CD4-positive, alpha-beta memory T cell (primary cell): ENCODE results near the gene DIS3L2. TPM values are rescaled to one million over a fixed set of nuclear protein-coding genes. Genes with fewer than 3 reads are reported as not detected.
A peak's percentile ranks its signal among the peaks of the same experiment; 100 is the strongest.

Experiments
- CTCF ChIA-PET: fragments of 350-600 bp; sonication (Branson Sonifier 250); formaldehyde crosslinking; loops from one replicate; lab custom pipeline; 2021; ENCODE audit warnings: inconsistent platforms; ENCODE audit not compliant: partially characterized antibody; lab: Charles Lee
- POLR2A ChIA-PET: fragments of 350-600 bp; sonication (Branson Sonifier 250); formaldehyde crosslinking; loops from one replicate; lab custom pipeline; 2021; ENCODE audit not compliant: partially characterized antibody; lab: Charles Lee
- DNase-seq, 5 donors: peaks; one replicate each; pipeline versions ENCODE4 v3.0.0 to v3.0.0-alpha.2; 2020 to 2022; ENCODE audit warnings: mixed read lengths in 1 of 5
- H3K27ac ChIP-seq: one replicate; pipeline ENCODE4 v1.7.0; 2013; ENCODE audit warnings: low read depth, low read length
- H3K27me3 ChIP-seq: 2 replicates; pipeline ENCODE4 v1.7.0; 2013; ENCODE audit warnings: mild to moderate bottlenecking, low read length, moderate library complexity; ENCODE audit not compliant: insufficient read depth
- H3K36me3 ChIP-seq: 2 replicates; pipeline ENCODE4 v1.7.0; 2013; ENCODE audit warnings: mild to moderate bottlenecking, low read length, moderate library complexity; ENCODE audit not compliant: insufficient read depth
- H3K4me1 ChIP-seq: 2 replicates; pipeline ENCODE4 v1.7.0; 2013; ENCODE audit warnings: mild to moderate bottlenecking, low read length, moderate library complexity; ENCODE audit not compliant: insufficient read depth
- H3K4me3 ChIP-seq, 2 donors: one replicate each; pipeline ENCODE4 v1.7.0; 2013; ENCODE audit warnings: low read length in 2 of 2, mild to moderate bottlenecking in 1 of 2
- H3K9me3 ChIP-seq, 2 donors: one replicate each; pipeline ENCODE4 v1.7.0; 2013; ENCODE audit warnings: low read length in 2 of 2, control low read depth in 1 of 2; ENCODE audit not compliant: control insufficient read depth in 1 of 2
- H3K27ac Mint-ChIP-seq, 7 donors: one replicate each; pipeline ENCODE4 v1.8.0; 2020 to 2021; ENCODE audit warnings: mixed read lengths in 7 of 7, mild to moderate bottlenecking in 6 of 7, inconsistent platforms in 3 of 7, moderate library complexity in 3 of 7
- H3K27me3 Mint-ChIP-seq, 2 donors: one replicate each; pipeline ENCODE4 v1.8.0; 2020 to 2021; ENCODE audit warnings: mixed read lengths in 2 of 2
- H3K36me3 Mint-ChIP-seq, 2 donors: one replicate each; pipeline ENCODE4 v1.8.0; 2020 to 2021; ENCODE audit warnings: mixed read lengths in 2 of 2, inconsistent platforms in 1 of 2, mild to moderate bottlenecking in 1 of 2
- H3K4me1 Mint-ChIP-seq, 4 donors: one replicate each; pipeline ENCODE4 v1.8.0; 2020 to 2021; ENCODE audit warnings: mixed read lengths in 4 of 4, mild to moderate bottlenecking in 1 of 4
- H3K4me3 Mint-ChIP-seq, 8 donors: one replicate each; pipeline ENCODE4 v1.8.0; 2020 to 2021; ENCODE audit warnings: mixed read lengths in 8 of 8, mild to moderate bottlenecking in 7 of 8, moderate library complexity in 6 of 8, inconsistent platforms in 3 of 8
- H3K9me3 Mint-ChIP-seq, 8 donors: one replicate each; pipeline ENCODE4 v1.8.0; 2020 to 2021; ENCODE audit warnings: mixed read lengths in 8 of 8, mild to moderate bottlenecking in 5 of 8, inconsistent platforms in 3 of 8, moderate library complexity in 1 of 8
- intact Hi-C: fragments of 100-400 bp; cut with micrococcal nuclease; formaldehyde crosslinking; loops from one replicate; pipeline ENCODE4 v1.15.1; 2023
- polyA plus RNA-seq, 2 donors: library from polyadenylated mRNA; unstranded; fragments of 300-500 nt; fragmentation: Illumina TruSeq; gene quantifications; one replicate each; pipeline ENCODE4 v1.2.3, GENCODE V29; 2021
- total RNA-seq, 2 experiments: library from RNA; stranded (reverse); gene quantifications; one replicate each; pipeline ENCODE4 v1.2.3, GENCODE V29; 2021

The DIS3L2 gene
- total and polyA plus RNA-seq, 4 experiments from 2014 or later, result 16.0 to 59.7 (median 39.3) TPM

- Mint-ChIP-seq H3K27ac (no peak overlapping the region), H3K27me3 (no peaks in the 10 kb centered on the region), H3K4me1 (peaks cover 5 to 21% (median 12%) of the 10 kb centered on the region in 4 donors), H3K9me3 (no peaks in the 10 kb centered on the region), H3K4me3 (no peak overlapping the region), H3K36me3 (peaks cover 26% of the 10 kb centered on the region in 2 donors)
- DNase-seq, result no peak
- intact Hi-C loops, result no loop called here
- ChIA-PET CTCF (interaction anchor here (1.0 kb wide), 1 partner anchor 18 kb away, joined by 3 read pairs; no protein-coding TSS in a partner anchor), POLR2A (no interaction called here)
- no peak overlapping the region for H3K4me3 ChIP-seq
- H3K27me3 ChIP-seq, result no peaks in the 10 kb centered on the region
- no peaks in the 10 kb centered on the region for H3K9me3 ChIP-seq
- H3K27ac ChIP-seq, result no peak overlapping the region
- H3K36me3 ChIP-seq, result no peaks in the 10 kb centered on the region
- H3K4me1 ChIP-seq, result peaks cover 4% of the 10 kb centered on the region
Measured at GRCh38 chr2:232295971-232296370, 334.5 kb downstream of the DIS3L2 start.

- POLR2A ChIA-PET, result interaction anchor here (0.9 kb wide), 1 partner anchor 18 kb away, joined by 3 read pairs; no protein-coding TSS in a partner anchor
- H3K4me1 Mint-ChIP-seq, result peaks cover 5 to 20% (median 12%) of the 10 kb centered on the region in 4 donors
- intact Hi-C loops, result no loop called here
Measured at GRCh38 chr2:232296776-232297525, 335.4 kb downstream of the DIS3L2 start.

DNA sequence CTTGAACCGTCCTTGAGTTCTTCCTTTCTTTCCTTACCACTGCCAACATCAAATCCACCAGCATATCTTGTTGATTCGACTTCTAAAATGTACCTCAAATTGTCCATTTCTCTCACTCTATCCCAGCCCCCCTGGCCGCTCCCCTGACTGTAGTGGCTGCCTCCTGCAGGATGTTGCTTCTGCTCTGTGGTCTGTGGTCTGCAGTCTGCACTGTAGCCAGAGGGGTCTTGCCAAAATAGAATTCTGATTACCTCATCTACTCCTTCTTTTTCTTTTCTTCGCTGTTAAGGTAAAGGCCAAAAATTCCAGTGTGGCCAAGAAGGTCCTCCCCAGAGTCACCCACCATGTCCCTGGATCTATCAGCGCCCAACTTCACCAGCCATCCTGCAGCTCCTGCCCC, 337.6 kb downstream of the DIS3L2 start:
- Histone ChIP-seq H3K27ac (no peak overlapping the region), H3K27me3 (no peaks in the 10 kb centered on the region), H3K9me3 (no peaks in the 10 kb centered on the region), H3K36me3 (no peaks in the 10 kb centered on the region), H3K4me3 (no peak overlapping the region), H3K4me1 (no peaks in the 10 kb centered on the region)
- no peaks in the 10 kb centered on the region for H3K27me3 Mint-ChIP-seq
- DNase-seq, result no peak
- H3K4me3 Mint-ChIP-seq, result peak overlapping the region in 1 of 8 donors; percentile 3
- CTCF ChIA-PET, result interaction anchor here (1.0 to 1.2 kb wide), 3 partner anchors 11 to 15 kb away, joined by 3 to 4 read pairs (median 3); no protein-coding TSS in a partner anchor
- H3K4me1 Mint-ChIP-seq, result peaks cover 3 to 14% (median 8%) of the 10 kb centered on the region in 4 donors
- H3K36me3 Mint-ChIP-seq, result peaks cover 23 to 31% of the 10 kb centered on the region in 2 donors
- intact Hi-C loops, result no loop called here
- H3K27ac Mint-ChIP-seq, result peak overlapping the region in 2 of 7 donors; percentile 20 to 53
- H3K9me3 Mint-ChIP-seq, result peaks cover 0 to under 1% (median 0%) of the 10 kb centered on the region in 8 donors
- POLR2A ChIA-PET, result interaction anchor here (1.1 to 2.1 kb wide), 2 partner anchors 11 to 16 kb away, joined by 5 to 6 read pairs; no protein-coding TSS in a partner anchor

More at GRCh38 chr2:232296776-232297525, 335.4 kb downstream of the DIS3L2 start:
- H3K4me3 Mint-ChIP-seq, result no peak overlapping the region
- H3K4me3 ChIP-seq, result no peak overlapping the region
- H3K4me1 ChIP-seq, result peaks cover 4% of the 10 kb centered on the region
- no peaks in the 10 kb centered on the region for H3K27me3 ChIP-seq
- no peak for DNase-seq
- no peaks in the 10 kb centered on the region for H3K36me3 ChIP-seq
- H3K27me3 Mint-ChIP-seq, result no peaks in the 10 kb centered on the region
- H3K9me3 Mint-ChIP-seq, result no peaks in the 10 kb centered on the region
- peaks cover 18 to 29% of the 10 kb centered on the region in 2 donors for H3K36me3 Mint-ChIP-seq
- H3K27ac ChIP-seq, result no peak overlapping the region
- no peak overlapping the region for H3K27ac Mint-ChIP-seq
- H3K9me3 ChIP-seq, result no peaks in the 10 kb centered on the region
- CTCF ChIA-PET, result interaction anchor here (0.7 to 1.6 kb wide), 3 partner anchors 19 to 147 kb away, joined by 3 to 5 read pairs (median 4); no protein-coding TSS in a partner anchor

DNA sequence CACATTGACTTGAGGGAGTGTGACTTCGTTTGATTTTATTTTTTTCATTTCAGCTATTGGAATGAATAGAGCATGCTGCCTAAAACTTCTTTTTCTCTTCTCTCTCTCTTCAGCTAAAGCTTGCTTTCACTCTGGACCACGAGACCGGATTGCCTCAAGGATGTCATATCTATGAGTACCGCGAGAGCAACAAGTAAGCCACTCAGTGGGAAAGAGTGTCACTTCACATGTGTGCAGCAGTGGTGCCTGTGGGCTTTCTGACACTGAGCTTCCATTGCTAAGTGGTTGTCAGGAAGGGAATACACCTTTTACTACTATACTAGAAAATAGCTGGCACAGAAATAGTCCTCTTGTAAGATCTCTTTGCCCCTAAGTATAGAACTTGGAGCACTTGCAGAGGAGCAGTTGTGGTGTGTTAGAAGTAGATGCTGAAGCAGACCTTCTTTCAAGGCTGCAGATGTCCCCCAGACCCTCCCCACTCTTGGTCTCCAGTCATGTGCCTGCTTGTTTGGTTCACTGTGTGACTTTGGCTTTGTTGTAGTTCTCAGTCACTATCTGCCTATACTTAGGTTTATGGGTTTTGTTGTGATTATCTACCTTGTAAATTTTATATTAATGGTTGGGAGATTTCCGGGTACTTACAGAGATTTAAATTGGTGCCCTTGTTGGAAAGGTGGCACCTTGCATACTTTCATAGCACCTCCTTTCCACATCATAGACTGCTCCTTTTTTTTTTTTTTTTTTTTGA, 338.6 kb downstream of the DIS3L2 start:
- no peaks in the 10 kb centered on the region for H3K9me3 ChIP-seq
- DNase-seq, result no peak
- CTCF ChIA-PET, result interaction anchor here (1.1 to 3.1 kb wide), 3 partner anchors 8 to 11 kb away, joined by 3 to 17 read pairs (median 4); no protein-coding TSS in a partner anchor
- Mint-ChIP-seq H3K36me3 (peaks cover 26 to 28% of the 10 kb centered on the region in 2 donors), H3K9me3 (peaks cover 0 to 4% (median 0%) of the 10 kb centered on the region in 8 donors), H3K4me1 (peaks cover 3 to 11% (median 8%) of the 10 kb centered on the region in 4 donors), H3K4me3 (no peak overlapping the region), H3K27ac (peak overlapping the region in 4 of 7 donors; percentile 6 to 78 (median 17)), H3K27me3 (no peaks in the 10 kb centered on the region)
- H3K27ac ChIP-seq, result no peak overlapping the region
- H3K4me1 ChIP-seq, result no peaks in the 10 kb centered on the region
- intact Hi-C loops, result no loop called here
- H3K4me3 ChIP-seq, result no peak overlapping the region
- no peaks in the 10 kb centered on the region for H3K36me3 ChIP-seq
- POLR2A ChIA-PET, result interaction anchor here (2.1 kb wide), 1 partner anchor 15 kb away, joined by 5 read pairs; no protein-coding TSS in a partner anchor
- H3K27me3 ChIP-seq, result no peaks in the 10 kb centered on the region

DNA sequence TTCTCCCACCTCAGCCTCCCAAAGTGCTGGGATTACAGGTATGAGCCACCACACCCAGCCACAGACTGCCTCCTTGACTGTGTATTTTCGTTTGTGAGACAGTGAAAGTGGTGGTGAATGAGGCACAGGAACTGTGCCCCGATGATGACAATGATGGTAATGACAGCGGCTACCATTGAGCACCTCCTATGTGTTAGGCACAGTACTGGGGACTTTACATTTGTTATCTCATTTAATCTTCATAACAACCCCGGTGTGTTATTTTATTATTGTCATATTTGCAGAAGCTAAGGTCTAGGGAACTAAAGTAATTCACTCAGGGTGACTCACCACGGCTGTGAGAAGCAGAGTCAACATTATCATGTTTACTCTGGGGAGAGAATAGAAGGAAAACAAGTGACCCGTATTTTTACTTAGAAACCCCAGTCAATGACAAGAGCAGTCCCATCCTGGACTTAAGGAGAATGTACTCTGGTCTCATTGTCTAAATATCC, 339.4 kb downstream of the DIS3L2 start:
- DNase-seq, result no peak
- intact Hi-C loops, result no loop called here
- POLR2A ChIA-PET, result interaction anchor here (0.6 to 0.8 kb wide), 2 partner anchors 9 kb away, joined by 3 to 4 read pairs; no protein-coding TSS in a partner anchor

DNA sequence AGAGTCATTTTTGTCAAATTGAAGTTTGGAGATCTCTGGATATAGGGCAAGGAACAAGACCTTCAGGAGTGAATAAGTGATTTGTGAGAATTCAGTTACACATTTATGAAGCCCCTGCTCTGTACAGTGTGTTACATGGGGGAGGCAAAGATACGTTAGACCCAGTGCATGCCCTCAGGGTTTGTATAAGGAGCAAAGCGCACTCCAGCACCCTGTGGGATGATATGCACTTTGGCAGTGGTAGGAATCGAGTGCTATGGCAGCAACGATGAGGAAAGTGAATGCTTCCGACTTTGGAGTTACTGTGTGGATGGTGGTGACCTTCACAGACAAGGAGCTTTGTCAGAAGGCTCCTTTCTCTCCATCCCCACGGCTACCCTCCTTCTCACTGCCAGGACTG, 342.7 kb downstream of the DIS3L2 start:
- no peak for DNase-seq
- no peak overlapping the region for H3K4me3 ChIP-seq
- ChIA-PET POLR2A (no interaction called here), CTCF (interaction anchor here (2.0 kb wide), 1 partner anchor 11 kb away, joined by 5 read pairs; no protein-coding TSS in a partner anchor)
- peaks cover 29 to 31% of the 10 kb centered on the region in 2 donors for H3K36me3 Mint-ChIP-seq
- peak overlapping the region in 2 of 7 donors; percentile 16 to 54 for H3K27ac Mint-ChIP-seq
- H3K4me1 Mint-ChIP-seq, result peaks cover 11 to 26% (median 20%) of the 10 kb centered on the region in 4 donors
- peaks cover 0 to 4% (median 0%) of the 10 kb centered on the region in 8 donors for H3K9me3 Mint-ChIP-seq
- H3K27me3 ChIP-seq, result no peaks in the 10 kb centered on the region
- H3K36me3 ChIP-seq, result no peaks in the 10 kb centered on the region
- H3K4me1 ChIP-seq, result peaks cover 10% of the 10 kb centered on the region
- no peak overlapping the region for H3K4me3 Mint-ChIP-seq
- H3K27me3 Mint-ChIP-seq, result no peaks in the 10 kb centered on the region
- intact Hi-C loops, result no loop called here
- H3K27ac ChIP-seq, result no peak overlapping the region
- H3K9me3 ChIP-seq, result no peaks in the 10 kb centered on the region

More for the DNA sequence above, 339.4 kb downstream of the DIS3L2 start:
- H3K4me1 Mint-ChIP-seq, result peaks cover 3 to 11% (median 8%) of the 10 kb centered on the region in 4 donors
- Histone ChIP-seq H3K27ac (no peak overlapping the region), H3K4me3 (no peak overlapping the region), H3K4me1 (no peaks in the 10 kb centered on the region), H3K36me3 (no peaks in the 10 kb centered on the region), H3K9me3 (no peaks in the 10 kb centered on the region), H3K27me3 (no peaks in the 10 kb centered on the region)
- no peak overlapping the region for H3K4me3 Mint-ChIP-seq
- peak overlapping the region in 1 of 7 donors; percentile 53 for H3K27ac Mint-ChIP-seq
- H3K36me3 Mint-ChIP-seq, result peaks cover 29 to 30% of the 10 kb centered on the region in 2 donors
- H3K9me3 Mint-ChIP-seq, result peaks cover 0 to 4% (median 0%) of the 10 kb centered on the region in 8 donors
- CTCF ChIA-PET, result interaction anchor here (0.6 to 3.1 kb wide), 5 partner anchors 9 to 25 kb away, joined by 3 to 17 read pairs (median 5); no protein-coding TSS in a partner anchor
- H3K27me3 Mint-ChIP-seq, result no peaks in the 10 kb centered on the region
